ENCODE results near the gene AAMP.

AAMP gene

DNA sequence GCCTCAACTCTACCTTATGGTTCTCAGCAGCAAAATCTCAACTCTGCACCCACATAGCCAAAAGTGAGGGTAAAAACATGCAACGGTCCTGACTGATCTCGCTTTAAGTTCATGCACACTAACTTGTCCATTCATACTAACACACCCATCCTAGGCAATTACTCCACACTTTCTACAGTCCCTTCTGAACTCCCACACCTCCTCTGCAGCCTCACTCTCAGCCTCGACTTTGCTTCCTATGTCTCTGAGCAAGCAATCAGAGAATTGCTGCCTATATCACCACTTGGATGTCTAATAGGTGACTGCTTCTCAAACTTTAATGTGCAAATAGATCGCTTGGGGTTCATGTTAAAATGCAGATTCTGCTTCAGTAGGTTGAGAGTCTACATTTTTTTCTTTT lies 30.2 kb upstream of the AAMP start:
- no peak overlapping the region for H3K27ac ChIP-seq
- TF ChIP-seq CTCF (conservative IDR thresholded peaks at IDR 0.05) = no peak

- H3K27ac ChIP-seq = peak overlapping the region; percentile 16; the same call in 1 of the 2 replicates
- no peak for TF ChIP-seq CTCF (conservative IDR thresholded peaks at IDR 0.05)
Measured at GRCh38 chr2:218298314-218298875, 28.5 kb upstream of the AAMP start.

- TF ChIP-seq CTCF (conservative IDR thresholded peaks at IDR 0.05) = no peak
- peak overlapping the region; percentile 88; the same call in 1 of the 2 replicates for H3K27ac ChIP-seq
Measured at GRCh38 chr2:218296847-218297246, 26.9 kb upstream of the AAMP start.

DNA sequence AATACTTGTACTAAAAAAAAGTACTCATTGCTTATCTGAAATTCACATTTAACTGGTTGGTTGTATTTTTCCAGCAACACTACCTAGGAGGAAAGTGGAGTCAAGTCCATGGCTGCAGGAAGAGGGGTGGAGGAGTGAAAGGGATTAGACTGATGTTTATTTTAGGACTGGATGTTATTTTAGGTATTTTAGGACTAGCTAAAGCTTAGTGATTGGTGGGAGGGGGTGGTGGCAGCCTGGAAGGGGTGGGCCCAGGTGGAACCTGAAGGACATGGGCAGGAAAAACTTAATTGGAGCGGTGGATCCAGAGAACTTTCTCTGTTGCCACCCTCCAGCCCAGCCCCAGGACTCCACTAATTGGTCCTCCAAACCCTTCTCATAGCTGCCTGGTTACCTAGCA lies 26.3 kb upstream of the AAMP start:
- no peak for TF ChIP-seq CTCF (conservative IDR thresholded peaks at IDR 0.05)
- peak overlapping the region; percentile 88 for H3K27ac ChIP-seq

DNA sequence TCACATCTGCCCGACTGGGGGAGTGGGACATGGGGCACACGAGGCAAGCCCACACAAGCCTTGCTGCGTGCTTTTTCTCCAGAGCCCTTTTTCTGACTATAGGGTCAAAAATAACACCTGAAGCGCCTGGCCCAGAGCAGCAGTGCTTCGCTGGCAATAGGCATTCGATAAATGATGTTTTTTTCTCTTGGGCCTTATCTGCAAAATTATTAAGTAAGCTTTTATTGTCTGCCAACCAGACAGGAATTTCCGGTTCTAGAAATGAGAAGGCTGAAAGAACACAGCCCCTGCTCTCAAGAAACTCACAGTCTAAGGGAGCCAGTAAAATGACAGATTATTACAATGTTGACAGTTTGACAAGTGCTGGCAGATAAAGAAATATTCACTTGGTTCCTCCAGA lies 25.1 kb upstream of the AAMP start:
- H3K27ac ChIP-seq = peak overlapping the region; percentile 88
- no peak for TF ChIP-seq CTCF (conservative IDR thresholded peaks at IDR 0.05)

DNA sequence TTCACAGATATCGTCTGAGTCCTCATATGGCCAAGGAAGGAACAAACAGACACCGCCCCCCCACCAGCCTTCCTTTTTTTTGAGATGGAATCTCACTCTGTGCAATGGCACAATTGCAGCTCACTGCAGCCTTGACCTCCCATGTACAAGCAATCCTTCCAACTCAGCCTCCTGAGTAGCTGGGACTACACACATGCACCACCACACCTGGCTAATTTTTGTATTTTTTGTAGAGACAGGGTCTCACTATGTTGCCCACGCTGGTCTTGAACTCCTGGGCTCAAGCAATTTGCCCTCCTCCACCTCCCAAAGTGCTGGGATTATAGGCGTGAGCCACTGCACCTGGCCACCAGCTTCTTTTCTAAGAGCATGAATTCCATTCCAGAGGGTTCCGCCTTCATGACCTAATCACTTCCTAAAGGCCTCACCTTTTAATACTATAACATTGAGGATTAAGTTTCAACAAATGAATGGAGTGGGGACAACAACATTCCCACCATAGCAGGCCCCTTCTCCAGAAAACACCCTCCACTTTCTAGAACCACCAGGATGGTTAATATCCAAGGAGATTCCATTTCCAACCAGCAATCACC lies 24.6 kb upstream of the AAMP start:
- TF ChIP-seq CTCF (conservative IDR thresholded peaks at IDR 0.05) = no peak
- H3K27ac ChIP-seq = peak overlapping the region; percentile 88

DNA sequence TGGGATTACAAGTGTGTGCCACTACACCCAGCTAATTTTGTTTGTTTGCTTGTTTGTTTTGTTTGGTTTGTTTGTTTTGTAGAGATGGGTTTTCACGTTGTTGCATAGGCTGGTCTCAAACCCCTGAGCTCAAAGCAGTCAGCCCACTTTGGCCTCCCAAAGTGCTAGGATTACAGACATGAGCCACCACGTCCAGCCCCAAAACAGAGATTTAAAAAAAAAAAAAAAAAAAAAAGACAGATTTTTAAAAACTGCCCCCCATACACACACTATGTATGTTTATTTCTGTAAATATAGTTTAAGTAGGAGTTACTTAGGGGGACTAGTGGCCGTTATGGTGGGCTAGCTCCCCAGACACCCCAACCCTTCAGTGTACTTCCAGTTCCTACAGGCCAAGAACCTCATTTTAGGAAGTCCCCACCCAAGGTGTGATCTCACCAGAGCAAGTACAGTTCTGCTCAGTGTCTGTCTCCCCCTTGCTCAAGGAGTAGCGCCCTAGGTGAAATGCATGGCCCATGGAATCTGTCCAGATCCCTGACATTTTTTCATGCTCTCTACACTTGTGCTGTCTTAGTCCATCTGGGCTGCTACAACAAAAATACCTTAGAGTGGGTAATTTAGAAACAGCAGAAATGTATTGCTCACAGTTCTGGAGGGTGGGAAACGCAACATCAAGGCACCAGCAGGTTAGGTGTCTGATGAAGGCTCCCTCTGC lies 23.9 kb upstream of the AAMP start:
- H3K27ac ChIP-seq = peak overlapping the region; percentile 88
- no peak for TF ChIP-seq CTCF (conservative IDR thresholded peaks at IDR 0.05)

Data from VCaP (cell line).